ENCODE measurements around the gene CAT.

Gene CAT

GRCh38 chr11:34397811-34398210 is 40.9 kb upstream of the CAT start:
- no CpG with 5 or more reads among the region's 2 CpGs for WGBS, 2 donors (ENCODE audit: extremely low coverage in 2 of 2, insufficient read length in 2 of 2, insufficient replicate concordance in 1 of 2)
- H4K91ac ChIP-seq (ENCODE audit: low read depth, low read length, poor library complexity): no peak overlapping the region

GRCh38 chr11:34403431-34403830 is 35.3 kb upstream of the CAT start:
- no peak for DNase-seq (ENCODE audit: low spot score)
- no peak overlapping the region for H3K4me3 ChIP-seq (ENCODE audit: low read length in 2 of 2)

More at GRCh38 chr11:34397811-34398210, 40.9 kb upstream of the CAT start:
- no peak overlapping the region for H3K4me2 ChIP-seq (ENCODE audit: insufficient read depth, low read length, poor library complexity, severe bottlenecking)
- no peak overlapping the region for H2AFZ ChIP-seq (ENCODE audit: low read length)
- no peak overlapping the region for H2BK15ac ChIP-seq (ENCODE audit: low read length)
- no peak overlapping the region for H2BK12ac ChIP-seq (ENCODE audit: low read length)
- no peak for DNase-seq (ENCODE audit: low spot score)
- H4K8ac ChIP-seq (ENCODE audit: low read depth, low read length): no peak overlapping the region
- no peaks in the 10 kb centered on the region for H3K36me3 ChIP-seq (replicated peaks in 1 of 2; ENCODE audit: control insufficient read depth in 2 of 2, insufficient read depth in 2 of 2, low read length in 2 of 2)
- no peak overlapping the region for H3K4me3 ChIP-seq (ENCODE audit: low read length in 2 of 2)
- no peak overlapping the region for H2AK5ac ChIP-seq (ENCODE audit: low read depth, low read length)
- H2BK120ac ChIP-seq (ENCODE audit: low read depth, low read length): no peak overlapping the region
- H3K9ac ChIP-seq (ENCODE audit: low read depth, low read length, poor library complexity): no peak overlapping the region
- H3K4me1 ChIP-seq (ENCODE audit: control insufficient read depth in 2 of 2, insufficient read depth in 1 of 2, low read depth in 1 of 2, low read length in 2 of 2): peaks cover 0 to 2% of the 10 kb centered on the region in 2 donors
- H2BK5ac ChIP-seq (ENCODE audit: low read length): no peak overlapping the region
- H3K27me3 ChIP-seq (ENCODE audit: control insufficient read depth in 3 of 3, insufficient read depth in 3 of 3, low read depth in 1 of 3, low read length in 3 of 3): no peaks in the 10 kb centered on the region
- H3K14ac ChIP-seq (ENCODE audit: low read length): no peak overlapping the region
- H3K79me1 ChIP-seq (ENCODE audit: low read depth, low read length): no peaks in the 10 kb centered on the region
- H3K27ac ChIP-seq (replicated peaks; ENCODE audit: low read length): no peak overlapping the region
- H3K9me3 ChIP-seq (replicated peaks in 1 of 2; ENCODE audit: control insufficient read depth in 2 of 2, insufficient read depth in 1 of 2, low read depth in 1 of 2, low read length in 2 of 2): peaks cover 0 to 2% of the 10 kb centered on the region in 2 donors
- no peak overlapping the region for H3K23ac ChIP-seq (ENCODE audit: low read depth, low read length, poor library complexity)
- no peak overlapping the region for H3K18ac ChIP-seq (ENCODE audit: low read length)
- H3K4ac ChIP-seq (ENCODE audit: low read length): no peak overlapping the region

GRCh38 chr11:34404280-34404679 is 34.5 kb upstream of the CAT start:
- Histone ChIP-seq H2BK12ac (ENCODE audit: low read length) (no peak overlapping the region), H2BK15ac (ENCODE audit: low read length) (no peak overlapping the region), H3K4me2 (ENCODE audit: insufficient read depth, low read length, poor library complexity, severe bottlenecking) (no peak overlapping the region), H3K18ac (ENCODE audit: low read length) (no peak overlapping the region), H3K4me1 (ENCODE audit: control insufficient read depth in 2 of 2, insufficient read depth in 1 of 2, low read depth in 1 of 2, low read length in 2 of 2) (no peaks in the 10 kb centered on the region), H2AFZ (ENCODE audit: low read length) (no peak overlapping the region), H3K27ac (replicated peaks; ENCODE audit: low read length) (no peak overlapping the region), H3K14ac (ENCODE audit: low read length) (no peak overlapping the region), H4K8ac (ENCODE audit: low read depth, low read length) (no peak overlapping the region), H3K36me3 (replicated peaks in 1 of 2; ENCODE audit: control insufficient read depth in 2 of 2, insufficient read depth in 2 of 2, low read length in 2 of 2) (no peaks in the 10 kb centered on the region), H3K9me3 (replicated peaks in 1 of 2; ENCODE audit: control insufficient read depth in 2 of 2, insufficient read depth in 1 of 2, low read depth in 1 of 2, low read length in 2 of 2) (peaks cover 0 to 2% of the 10 kb centered on the region in 2 donors), H3K4me3 (ENCODE audit: low read length in 2 of 2) (no peak overlapping the region), H2BK120ac (ENCODE audit: low read depth, low read length) (no peak overlapping the region), H3K79me1 (ENCODE audit: low read depth, low read length) (no peaks in the 10 kb centered on the region), H3K23ac (ENCODE audit: low read depth, low read length, poor library complexity) (no peak overlapping the region), H4K91ac (ENCODE audit: low read depth, low read length, poor library complexity) (no peak overlapping the region), H2BK5ac (ENCODE audit: low read length) (no peak overlapping the region), H2AK5ac (ENCODE audit: low read depth, low read length) (no peak overlapping the region), H3K4ac (ENCODE audit: low read length) (no peak overlapping the region), H3K9ac (ENCODE audit: low read depth, low read length, poor library complexity) (no peak overlapping the region), H3K27me3 (ENCODE audit: control insufficient read depth in 3 of 3, insufficient read depth in 3 of 3, low read depth in 1 of 3, low read length in 3 of 3) (peaks cover 0 to 4% (median 2%) of the 10 kb centered on the region in 3 experiments)
- DNase-seq (ENCODE audit: low spot score): no peak
- no CpG with 5 or more reads among the region's 6 CpGs for WGBS, 2 donors (ENCODE audit: extremely low coverage in 2 of 2, insufficient read length in 2 of 2, insufficient replicate concordance in 1 of 2)

More at GRCh38 chr11:34403431-34403830, 35.3 kb upstream of the CAT start:
- Histone ChIP-seq H2BK12ac (ENCODE audit: low read length) (no peak overlapping the region), H3K14ac (ENCODE audit: low read length) (no peak overlapping the region), H3K9ac (ENCODE audit: low read depth, low read length, poor library complexity) (no peak overlapping the region), H3K27ac (replicated peaks; ENCODE audit: low read length) (no peak overlapping the region), H2BK5ac (ENCODE audit: low read length) (no peak overlapping the region), H3K18ac (ENCODE audit: low read length) (no peak overlapping the region), H2BK15ac (ENCODE audit: low read length) (no peak overlapping the region), H3K9me3 (replicated peaks in 1 of 2; ENCODE audit: control insufficient read depth in 2 of 2, insufficient read depth in 1 of 2, low read depth in 1 of 2, low read length in 2 of 2) (peaks cover 0 to 2% of the 10 kb centered on the region in 2 donors), H3K23ac (ENCODE audit: low read depth, low read length, poor library complexity) (no peak overlapping the region), H3K27me3 (ENCODE audit: control insufficient read depth in 3 of 3, insufficient read depth in 3 of 3, low read depth in 1 of 3, low read length in 3 of 3) (peaks cover 0 to 4% (median 2%) of the 10 kb centered on the region in 3 experiments), H2AK5ac (ENCODE audit: low read depth, low read length) (no peak overlapping the region), H2BK120ac (ENCODE audit: low read depth, low read length) (no peak overlapping the region), H3K79me1 (ENCODE audit: low read depth, low read length) (no peaks in the 10 kb centered on the region), H3K4me1 (ENCODE audit: control insufficient read depth in 2 of 2, insufficient read depth in 1 of 2, low read depth in 1 of 2, low read length in 2 of 2) (no peaks in the 10 kb centered on the region), H3K36me3 (replicated peaks in 1 of 2; ENCODE audit: control insufficient read depth in 2 of 2, insufficient read depth in 2 of 2, low read length in 2 of 2) (no peaks in the 10 kb centered on the region), H3K4me2 (ENCODE audit: insufficient read depth, low read length, poor library complexity, severe bottlenecking) (no peak overlapping the region), H4K91ac (ENCODE audit: low read depth, low read length, poor library complexity) (no peak overlapping the region), H3K4ac (ENCODE audit: low read length) (no peak overlapping the region), H2AFZ (ENCODE audit: low read length) (no peak overlapping the region), H4K8ac (ENCODE audit: low read depth, low read length) (no peak overlapping the region)
- WGBS, 2 donors (ENCODE audit: extremely low coverage in 2 of 2, insufficient read length in 2 of 2, insufficient replicate concordance in 1 of 2): no CpG with 5 or more reads among the region's 4 CpGs

GRCh38 chr11:34405079-34405858 is 33.5 kb upstream of the CAT start:
- no peak overlapping the region for H3K27ac ChIP-seq (replicated peaks; ENCODE audit: low read length)
- no peak overlapping the region for H3K4ac ChIP-seq (ENCODE audit: low read length)
- H3K18ac ChIP-seq (ENCODE audit: low read length): no peak overlapping the region
- no peak overlapping the region for H4K8ac ChIP-seq (ENCODE audit: low read depth, low read length)
- no peak overlapping the region for H4K91ac ChIP-seq (ENCODE audit: low read depth, low read length, poor library complexity)
- H3K4me1 ChIP-seq (ENCODE audit: control insufficient read depth in 2 of 2, insufficient read depth in 1 of 2, low read depth in 1 of 2, low read length in 2 of 2): no peaks in the 10 kb centered on the region
- no peak overlapping the region for H2BK5ac ChIP-seq (ENCODE audit: low read length)
- H3K36me3 ChIP-seq (replicated peaks in 1 of 2; ENCODE audit: control insufficient read depth in 2 of 2, insufficient read depth in 2 of 2, low read length in 2 of 2): no peaks in the 10 kb centered on the region
- H3K23ac ChIP-seq (ENCODE audit: low read depth, low read length, poor library complexity): no peak overlapping the region
- no peak overlapping the region for H3K14ac ChIP-seq (ENCODE audit: low read length)
- DNase-seq (ENCODE audit: low spot score): no peak
- no peaks in the 10 kb centered on the region for H3K79me1 ChIP-seq (ENCODE audit: low read depth, low read length)
- WGBS, 2 donors (ENCODE audit: extremely low coverage in 2 of 2, insufficient read length in 2 of 2, insufficient replicate concordance in 1 of 2): 97% methylated on average over 2 of the region's 7 CpGs; no CpG with 5 or more reads in 1 of the 2 donors
- no peaks in the 10 kb centered on the region for H3K9me3 ChIP-seq (replicated peaks in 1 of 2; ENCODE audit: control insufficient read depth in 2 of 2, insufficient read depth in 1 of 2, low read depth in 1 of 2, low read length in 2 of 2)
- no peak overlapping the region for H2BK120ac ChIP-seq (ENCODE audit: low read depth, low read length)
- peaks cover 0 to 4% (median 2%) of the 10 kb centered on the region in 3 experiments for H3K27me3 ChIP-seq (ENCODE audit: control insufficient read depth in 3 of 3, insufficient read depth in 3 of 3, low read depth in 1 of 3, low read length in 3 of 3)
- no peak overlapping the region for H2BK15ac ChIP-seq (ENCODE audit: low read length)
- no peak overlapping the region for H2AFZ ChIP-seq (ENCODE audit: low read length)
- no peak overlapping the region for H2BK12ac ChIP-seq (ENCODE audit: low read length)
- no peak overlapping the region for H2AK5ac ChIP-seq (ENCODE audit: low read depth, low read length)
- no peak overlapping the region for H3K9ac ChIP-seq (ENCODE audit: low read depth, low read length, poor library complexity)
- no peak overlapping the region for H3K4me2 ChIP-seq (ENCODE audit: insufficient read depth, low read length, poor library complexity, severe bottlenecking)
- H3K4me3 ChIP-seq (ENCODE audit: low read length in 2 of 2): no peak overlapping the region
